ENCODE measurements around the gene PHETA1. TPM values are rescaled to one million over a fixed set of nuclear protein-coding genes. Genes with fewer than 3 reads are reported as not detected.

Gene PHETA1
- total RNA-seq, 1 experiment from 2014 or later, result 10.6 TPM

DNA sequence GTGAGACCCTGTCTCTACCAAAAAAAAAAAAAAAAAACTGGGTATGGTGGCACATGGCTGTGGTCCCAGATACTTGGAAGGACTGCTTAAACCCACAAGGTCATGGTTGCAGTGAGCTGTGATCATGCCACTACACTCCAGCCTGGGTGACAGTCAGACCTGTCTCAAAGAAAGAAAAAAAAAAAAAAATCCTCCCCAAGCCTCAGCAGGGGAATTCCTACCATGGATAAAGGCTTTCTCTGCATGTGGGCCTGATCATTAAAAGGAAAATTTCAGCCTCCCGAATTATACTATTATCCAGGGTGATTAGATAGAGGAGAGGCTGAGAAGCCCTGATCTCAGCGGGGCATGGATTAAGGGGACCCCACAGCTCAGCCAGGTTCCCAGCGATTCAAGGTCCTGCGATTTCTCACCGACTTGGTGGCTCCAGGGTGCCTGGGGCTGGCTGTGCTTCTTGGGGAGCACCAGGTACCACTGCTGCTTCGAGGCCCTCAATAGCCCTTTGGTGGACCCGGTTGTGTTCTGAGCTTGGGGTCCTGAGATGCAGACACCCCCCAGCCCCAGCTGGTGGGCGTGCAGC is 42.4 kb upstream of the PHETA1 start:
- ChIA-PET RAD21 (ENCODE audit: low non-redundant PET in 1 of 2, low total read pairs in 2 of 2, uncharacterized antibody in 2 of 2, unreplicated experiment in 2 of 2) (no interaction called here), POLR2A (no interaction called here), CTCF (interaction anchor here (1.0 to 2.2 kb wide), 2 partner anchors 14 to 41 kb away, joined by 3 to 6 read pairs; no protein-coding TSS in a partner anchor)
- DNase-seq (ENCODE audit: low read depth, low spot score), result no peak
- Histone ChIP-seq H3K27ac (ENCODE audit: low read depth, low read length) (no peak overlapping the region), H4K20me1 (ENCODE audit: insufficient read depth) (no peaks in the 10 kb centered on the region), H3K9me2 (ENCODE audit: insufficient read depth) (no peaks in the 10 kb centered on the region), H3K27me3 (ENCODE audit: insufficient read depth, low read length) (no peaks in the 10 kb centered on the region), H2AFZ (ENCODE audit: low read depth, low read length, poor library complexity, severe bottlenecking) (no peak overlapping the region), H3K9me3 (ENCODE audit: control insufficient read depth in 1 of 2, insufficient read depth in 1 of 2, low read depth in 1 of 2, low read length in 2 of 2) (no peaks in the 10 kb centered on the region), H3K4me2 (ENCODE audit: low read length) (no peak overlapping the region), H3K36me3 (ENCODE audit: control insufficient read depth in 1 of 2, insufficient read depth in 2 of 2, low read length in 2 of 2) (no peaks in the 10 kb centered on the region), H3K4me3 (replicated peaks in 1 of 2; ENCODE audit: low read depth in 1 of 2, low read length in 2 of 2) (no peak overlapping the region), H3K79me2 (ENCODE audit: insufficient read depth, low read length) (peaks cover 48% of the 10 kb centered on the region), H3K9ac (ENCODE audit: low read length) (no peak overlapping the region), H3K4me1 (ENCODE audit: control insufficient read depth in 1 of 2, insufficient read depth in 2 of 2, low read length in 2 of 2) (peaks cover 30 to 78% of the 10 kb centered on the region in 2 experiments)
- TF ChIP-seq, protein P1, sequence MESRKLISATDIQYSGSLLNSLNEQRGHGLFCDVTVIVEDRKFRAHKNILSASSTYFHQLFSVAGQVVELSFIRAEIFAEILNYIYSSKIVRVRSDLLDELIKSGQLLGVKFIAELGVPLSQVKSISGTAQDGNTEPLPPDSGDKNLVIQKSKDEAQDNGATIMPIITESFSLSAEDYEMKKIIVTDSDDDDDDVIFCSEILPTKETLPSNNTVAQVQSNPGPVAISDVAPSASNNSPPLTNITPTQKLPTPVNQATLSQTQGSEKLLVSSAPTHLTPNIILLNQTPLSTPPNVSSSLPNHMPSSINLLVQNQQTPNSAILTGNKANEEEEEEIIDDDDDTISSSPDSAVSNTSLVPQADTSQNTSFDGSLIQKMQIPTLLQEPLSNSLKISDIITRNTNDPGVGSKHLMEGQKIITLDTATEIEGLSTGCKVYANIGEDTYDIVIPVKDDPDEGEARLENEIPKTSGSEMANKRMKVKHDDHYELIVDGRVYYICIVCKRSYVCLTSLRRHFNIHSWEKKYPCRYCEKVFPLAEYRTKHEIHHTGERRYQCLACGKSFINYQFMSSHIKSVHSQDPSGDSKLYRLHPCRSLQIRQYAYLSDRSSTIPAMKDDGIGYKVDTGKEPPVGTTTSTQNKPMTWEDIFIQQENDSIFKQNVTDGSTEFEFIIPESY (IDR thresholded peaks at IDR 0.05; ENCODE audit: extremely low read depth, insufficient replicate concordance, low read length), result no peak
- TF ChIP-seq SRF (IDR thresholded peaks at IDR 0.05; ENCODE audit: low read depth), result no peak
- no peak for TF ChIP-seq CEBPB (IDR thresholded peaks at IDR 0.05; ENCODE audit: low read depth)
- TF ChIP-seq EZH2 (IDR thresholded peaks at IDR 0.05), result no peak
- no peak for TF ChIP-seq RAD21 (IDR thresholded peaks at IDR 0.05; ENCODE audit: low read depth)
- TF ChIP-seq CBX3 (IDR thresholded peaks at IDR 0.05; ENCODE audit: low read depth), result no peak
- TF ChIP-seq, protein P2, sequence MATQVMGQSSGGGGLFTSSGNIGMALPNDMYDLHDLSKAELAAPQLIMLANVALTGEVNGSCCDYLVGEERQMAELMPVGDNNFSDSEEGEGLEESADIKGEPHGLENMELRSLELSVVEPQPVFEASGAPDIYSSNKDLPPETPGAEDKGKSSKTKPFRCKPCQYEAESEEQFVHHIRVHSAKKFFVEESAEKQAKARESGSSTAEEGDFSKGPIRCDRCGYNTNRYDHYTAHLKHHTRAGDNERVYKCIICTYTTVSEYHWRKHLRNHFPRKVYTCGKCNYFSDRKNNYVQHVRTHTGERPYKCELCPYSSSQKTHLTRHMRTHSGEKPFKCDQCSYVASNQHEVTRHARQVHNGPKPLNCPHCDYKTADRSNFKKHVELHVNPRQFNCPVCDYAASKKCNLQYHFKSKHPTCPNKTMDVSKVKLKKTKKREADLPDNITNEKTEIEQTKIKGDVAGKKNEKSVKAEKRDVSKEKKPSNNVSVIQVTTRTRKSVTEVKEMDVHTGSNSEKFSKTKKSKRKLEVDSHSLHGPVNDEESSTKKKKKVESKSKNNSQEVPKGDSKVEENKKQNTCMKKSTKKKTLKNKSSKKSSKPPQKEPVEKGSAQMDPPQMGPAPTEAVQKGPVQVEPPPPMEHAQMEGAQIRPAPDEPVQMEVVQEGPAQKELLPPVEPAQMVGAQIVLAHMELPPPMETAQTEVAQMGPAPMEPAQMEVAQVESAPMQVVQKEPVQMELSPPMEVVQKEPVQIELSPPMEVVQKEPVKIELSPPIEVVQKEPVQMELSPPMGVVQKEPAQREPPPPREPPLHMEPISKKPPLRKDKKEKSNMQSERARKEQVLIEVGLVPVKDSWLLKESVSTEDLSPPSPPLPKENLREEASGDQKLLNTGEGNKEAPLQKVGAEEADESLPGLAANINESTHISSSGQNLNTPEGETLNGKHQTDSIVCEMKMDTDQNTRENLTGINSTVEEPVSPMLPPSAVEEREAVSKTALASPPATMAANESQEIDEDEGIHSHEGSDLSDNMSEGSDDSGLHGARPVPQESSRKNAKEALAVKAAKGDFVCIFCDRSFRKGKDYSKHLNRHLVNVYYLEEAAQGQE (IDR thresholded peaks at IDR 0.05; ENCODE audit: low read depth), result no peak
- no peak for TF ChIP-seq EGR1 (IDR thresholded peaks at IDR 0.05; ENCODE audit: low read depth)
- TF ChIP-seq ZFX (IDR thresholded peaks at IDR 0.05), result no peak
- TF ChIP-seq ZNF274 (IDR thresholded peaks at IDR 0.05; ENCODE audit: low read depth, low read length), result no peak
- TF ChIP-seq SIN3A (IDR thresholded peaks at IDR 0.05; ENCODE audit: low read depth), result no peak
- TF ChIP-seq, protein P3, sequence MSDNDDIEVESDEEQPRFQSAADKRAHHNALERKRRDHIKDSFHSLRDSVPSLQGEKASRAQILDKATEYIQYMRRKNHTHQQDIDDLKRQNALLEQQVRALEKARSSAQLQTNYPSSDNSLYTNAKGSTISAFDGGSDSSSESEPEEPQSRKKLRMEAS (IDR thresholded peaks at IDR 0.05), result no peak
- TF ChIP-seq, protein P4, sequence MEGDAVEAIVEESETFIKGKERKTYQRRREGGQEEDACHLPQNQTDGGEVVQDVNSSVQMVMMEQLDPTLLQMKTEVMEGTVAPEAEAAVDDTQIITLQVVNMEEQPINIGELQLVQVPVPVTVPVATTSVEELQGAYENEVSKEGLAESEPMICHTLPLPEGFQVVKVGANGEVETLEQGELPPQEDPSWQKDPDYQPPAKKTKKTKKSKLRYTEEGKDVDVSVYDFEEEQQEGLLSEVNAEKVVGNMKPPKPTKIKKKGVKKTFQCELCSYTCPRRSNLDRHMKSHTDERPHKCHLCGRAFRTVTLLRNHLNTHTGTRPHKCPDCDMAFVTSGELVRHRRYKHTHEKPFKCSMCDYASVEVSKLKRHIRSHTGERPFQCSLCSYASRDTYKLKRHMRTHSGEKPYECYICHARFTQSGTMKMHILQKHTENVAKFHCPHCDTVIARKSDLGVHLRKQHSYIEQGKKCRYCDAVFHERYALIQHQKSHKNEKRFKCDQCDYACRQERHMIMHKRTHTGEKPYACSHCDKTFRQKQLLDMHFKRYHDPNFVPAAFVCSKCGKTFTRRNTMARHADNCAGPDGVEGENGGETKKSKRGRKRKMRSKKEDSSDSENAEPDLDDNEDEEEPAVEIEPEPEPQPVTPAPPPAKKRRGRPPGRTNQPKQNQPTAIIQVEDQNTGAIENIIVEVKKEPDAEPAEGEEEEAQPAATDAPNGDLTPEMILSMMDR (IDR thresholded peaks at IDR 0.05 in 2 of 3, conservative IDR thresholded peaks at IDR 0.05 in 1 of 3; ENCODE audit: borderline replicate concordance in 1 of 3, insufficient read depth in 1 of 3, low read depth in 2 of 3, low read length in 2 of 3), result no peak
- TF ChIP-seq POLR2A (IDR thresholded peaks at IDR 0.05; ENCODE audit: borderline replicate concordance, extremely low read depth, insufficient read depth, insufficient read length), result no peak
- no peak for TF ChIP-seq POLR2AphosphoS5 (IDR thresholded peaks at IDR 0.05; ENCODE audit: low read depth, low read length)
- no peak for TF ChIP-seq EZH2phosphoT487 (IDR thresholded peaks at IDR 0.05; ENCODE audit: borderline replicate concordance)
- no peak for TF ChIP-seq ELF1 (IDR thresholded peaks at IDR 0.05; ENCODE audit: borderline replicate concordance, low read depth)
- TF ChIP-seq SP1 (IDR thresholded peaks at IDR 0.05; ENCODE audit: low read depth), result no peak
- TF ChIP-seq YY1 (IDR thresholded peaks at IDR 0.05; ENCODE audit: extremely low read depth, insufficient replicate concordance, low read depth, low read length), result no peak
- ATAC-seq, result no peak
- intact Hi-C loops (cut with micrococcal nuclease), result no loop called here
- no TSS peak for BruUV-seq (replicated peaks)

Measured in HCT116 (cell line).